ENCODE results near the gene AKAP10. TPM values are rescaled to one million over a fixed set of nuclear protein-coding genes. Genes with fewer than 3 reads are reported as not detected.

The AKAP10 gene
- total RNA-seq, 1 experiment from 2014 or later = 52.7 TPM

- no peak overlapping the region for H3K4me2 ChIP-seq
- intact Hi-C loops (cut with micrococcal nuclease; ENCODE audit: unreplicated experiment) = no loop called here
- H3K9me3 ChIP-seq (ENCODE audit: insufficient read depth, low read depth) = no peaks in the 10 kb centered on the region
- H3F3A ChIP-seq (ENCODE audit: insufficient read depth, low read depth) = peaks cover 13% of the 10 kb centered on the region; the same call in 1 of the 2 replicates
- DNase-seq = no peak
- H3K27ac ChIP-seq = no peak overlapping the region
- H3K4me3 ChIP-seq = no peak overlapping the region
- no peak overlapping the region for H2AFZ ChIP-seq
- no TSS peak for BruUV-seq (replicated peaks)
- H3K9me2 ChIP-seq (ENCODE audit: insufficient read depth) = no peaks in the 10 kb centered on the region
- POLR2A ChIA-PET (ENCODE audit: unreplicated experiment) = no interaction called here
- no peaks in the 10 kb centered on the region for H3K4me1 ChIP-seq (replicated peaks; ENCODE audit: insufficient read depth)
- no peaks in the 10 kb centered on the region for H3K79me2 ChIP-seq (ENCODE audit: low read depth)
- H4K20me1 ChIP-seq (ENCODE audit: insufficient read depth) = peaks cover 6% of the 10 kb centered on the region; the same call in 1 of the 2 replicates
- no peaks in the 10 kb centered on the region for H3K27me3 ChIP-seq (ENCODE audit: insufficient read depth, low read depth)
- TF ChIP-seq EZH2 (IDR thresholded peaks at IDR 0.05; ENCODE audit: low read depth) = no peak
- TF ChIP-seq CTCF (conservative IDR thresholded peaks at IDR 0.05) = no peak
- CTCF ChIA-PET = no interaction called here
- H3K36me3 ChIP-seq (ENCODE audit: low read depth) = peaks cover 56% of the 10 kb centered on the region
Observed at GRCh38 chr17:19909139-19909538, 68.5 kb downstream of the AKAP10 start.

- Histone ChIP-seq H3K4me2 (no peak overlapping the region), H3F3A (ENCODE audit: insufficient read depth, low read depth) (peaks cover 32% of the 10 kb centered on the region; the same call in 1 of the 2 replicates), H3K27ac (no peak overlapping the region), H3K9me3 (ENCODE audit: insufficient read depth, low read depth) (no peaks in the 10 kb centered on the region), H3K36me3 (ENCODE audit: low read depth) (peaks cover 52% of the 10 kb centered on the region), H3K4me1 (replicated peaks; ENCODE audit: insufficient read depth) (peaks cover 9% of the 10 kb centered on the region), H3K4me3 (no peak overlapping the region), H3K27me3 (ENCODE audit: insufficient read depth, low read depth) (no peaks in the 10 kb centered on the region), H4K20me1 (ENCODE audit: insufficient read depth) (peaks cover 6% of the 10 kb centered on the region; the same call in 1 of the 2 replicates), H3K9me2 (ENCODE audit: insufficient read depth) (no peaks in the 10 kb centered on the region), H3K79me2 (ENCODE audit: low read depth) (no peaks in the 10 kb centered on the region), H2AFZ (no peak overlapping the region)
- ChIA-PET CTCF (no interaction called here), POLR2A (ENCODE audit: unreplicated experiment) (no interaction called here)
- no TSS peak for BruUV-seq (replicated peaks)
- no peak for TF ChIP-seq EZH2 (IDR thresholded peaks at IDR 0.05; ENCODE audit: low read depth)
- TF ChIP-seq CTCF (conservative IDR thresholded peaks at IDR 0.05) = no peak
- intact Hi-C loops (cut with micrococcal nuclease; ENCODE audit: unreplicated experiment) = no loop called here
- no peak for DNase-seq
Observed at GRCh38 chr17:19905502-19905901, 72.1 kb downstream of the AKAP10 start.

GRCh38 chr17:19904924-19905323 lies 72.7 kb downstream of the AKAP10 start:
- POLR2A ChIA-PET (ENCODE audit: unreplicated experiment) = no interaction called here
- peaks cover 3% of the 10 kb centered on the region; the same call in 1 of the 2 replicates for H4K20me1 ChIP-seq (ENCODE audit: insufficient read depth)
- BruUV-seq (replicated peaks) = no TSS peak
- no peak overlapping the region for H3K4me2 ChIP-seq
- DNase-seq = no peak
- peaks cover 13% of the 10 kb centered on the region for H3K4me1 ChIP-seq (replicated peaks; ENCODE audit: insufficient read depth)
- TF ChIP-seq CTCF (conservative IDR thresholded peaks at IDR 0.05) (no peak), EZH2 (IDR thresholded peaks at IDR 0.05; ENCODE audit: low read depth) (no peak)
- no peak overlapping the region for H3K27ac ChIP-seq
- no peak overlapping the region for H2AFZ ChIP-seq
- H3K36me3 ChIP-seq (ENCODE audit: low read depth) = peaks cover 52% of the 10 kb centered on the region
- H3K9me3 ChIP-seq (ENCODE audit: insufficient read depth, low read depth) = no peaks in the 10 kb centered on the region
- intact Hi-C loops (cut with micrococcal nuclease; ENCODE audit: unreplicated experiment) = no loop called here
- CTCF ChIA-PET = no interaction called here
- H3F3A ChIP-seq (ENCODE audit: insufficient read depth, low read depth) = peaks cover 37% of the 10 kb centered on the region; the same call in 1 of the 2 replicates
- H3K79me2 ChIP-seq (ENCODE audit: low read depth) = no peaks in the 10 kb centered on the region
- H3K9me2 ChIP-seq (ENCODE audit: insufficient read depth) = no peaks in the 10 kb centered on the region
- no peak overlapping the region for H3K4me3 ChIP-seq
- H3K27me3 ChIP-seq (ENCODE audit: insufficient read depth, low read depth) = no peaks in the 10 kb centered on the region
